ENCODE results near the gene CLEC1A.

- TF ChIP-seq CTCF (IDR thresholded peaks at IDR 0.05) (no peak), POLR2A (IDR thresholded peaks at IDR 0.05) (no peak)
These were observed 25.5 kb downstream of the CLEC1A start for GRCh38 chr12:10073261-10073660.

All from ovary (tissue), 3 donors.